GM12801 (cell line): Measurements from ENCODE around the gene DRC1.

Experiments used
- TF ChIP-seq, protein P1 (sequence below): IDR thresholded peaks from one replicate; pipeline ENCODE4 v1.5.1; 2011; ENCODE audit warnings: control low read depth; ENCODE audit not compliant: insufficient read length; ENCODE audit errors: extremely low read depth

The DRC1 gene

DNA sequence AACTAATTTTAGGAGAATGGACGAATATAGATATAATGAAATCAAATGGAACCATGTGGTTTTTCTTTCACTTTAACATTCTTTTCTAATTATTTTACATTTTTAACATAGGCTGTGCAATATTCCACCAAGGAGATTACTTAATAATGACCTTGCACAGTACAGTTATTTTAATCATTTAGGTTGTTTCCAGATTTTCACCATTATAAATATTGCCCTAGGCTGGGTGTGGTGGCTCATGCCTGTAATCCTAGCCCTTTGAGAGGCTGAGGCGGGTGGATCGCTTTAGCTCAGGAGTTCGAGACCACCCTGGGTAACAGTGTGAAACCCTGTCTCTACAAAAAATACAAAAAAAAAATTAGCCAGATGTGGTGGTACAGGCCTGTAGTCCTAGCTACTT is 14.5 kb upstream of the DRC1 start:
- TF ChIP-seq, protein P1, sequence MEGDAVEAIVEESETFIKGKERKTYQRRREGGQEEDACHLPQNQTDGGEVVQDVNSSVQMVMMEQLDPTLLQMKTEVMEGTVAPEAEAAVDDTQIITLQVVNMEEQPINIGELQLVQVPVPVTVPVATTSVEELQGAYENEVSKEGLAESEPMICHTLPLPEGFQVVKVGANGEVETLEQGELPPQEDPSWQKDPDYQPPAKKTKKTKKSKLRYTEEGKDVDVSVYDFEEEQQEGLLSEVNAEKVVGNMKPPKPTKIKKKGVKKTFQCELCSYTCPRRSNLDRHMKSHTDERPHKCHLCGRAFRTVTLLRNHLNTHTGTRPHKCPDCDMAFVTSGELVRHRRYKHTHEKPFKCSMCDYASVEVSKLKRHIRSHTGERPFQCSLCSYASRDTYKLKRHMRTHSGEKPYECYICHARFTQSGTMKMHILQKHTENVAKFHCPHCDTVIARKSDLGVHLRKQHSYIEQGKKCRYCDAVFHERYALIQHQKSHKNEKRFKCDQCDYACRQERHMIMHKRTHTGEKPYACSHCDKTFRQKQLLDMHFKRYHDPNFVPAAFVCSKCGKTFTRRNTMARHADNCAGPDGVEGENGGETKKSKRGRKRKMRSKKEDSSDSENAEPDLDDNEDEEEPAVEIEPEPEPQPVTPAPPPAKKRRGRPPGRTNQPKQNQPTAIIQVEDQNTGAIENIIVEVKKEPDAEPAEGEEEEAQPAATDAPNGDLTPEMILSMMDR: no peak

- TF ChIP-seq, protein P1: no peak
Measured at GRCh38 chr2:26394694-26395093, 7.0 kb upstream of the DRC1 start.

- TF ChIP-seq, protein P1: no peak
Measured at GRCh38 chr2:26395394-26395793, 6.3 kb upstream of the DRC1 start.

- TF ChIP-seq, protein P1: no peak
Measured at GRCh38 chr2:26396734-26397298, 4.9 kb upstream of the DRC1 start.

DNA sequence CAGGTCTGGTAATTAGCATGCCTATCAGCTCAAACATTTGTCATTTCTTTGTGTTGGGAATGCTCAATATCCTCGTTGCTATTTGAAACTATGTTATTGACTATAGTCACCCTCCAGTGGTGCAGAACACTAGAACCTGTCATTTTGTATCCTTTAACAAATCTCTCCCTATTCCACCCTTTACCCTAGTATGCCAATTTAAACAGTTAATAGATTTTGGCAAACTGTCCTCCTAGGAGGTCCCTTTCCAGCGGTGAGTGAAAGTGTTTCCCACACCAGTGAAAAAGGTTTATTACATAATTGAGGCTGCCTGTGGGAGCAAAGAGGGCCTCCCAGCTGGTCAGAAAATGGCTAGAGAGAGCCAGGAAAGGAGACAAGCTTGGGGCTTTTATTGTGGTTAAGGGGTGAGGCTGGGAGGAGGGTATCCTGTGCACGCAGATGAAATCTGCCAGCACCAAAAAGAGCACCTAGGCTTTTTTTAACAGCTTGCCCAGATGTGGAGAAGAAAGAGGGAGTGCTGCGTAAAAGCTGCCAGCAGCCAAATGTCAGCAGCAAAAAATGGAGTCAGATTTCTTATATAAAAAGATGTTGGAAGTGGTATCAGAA is 1.8 kb upstream of the DRC1 start:
- TF ChIP-seq, protein P1: no peak

DNA sequence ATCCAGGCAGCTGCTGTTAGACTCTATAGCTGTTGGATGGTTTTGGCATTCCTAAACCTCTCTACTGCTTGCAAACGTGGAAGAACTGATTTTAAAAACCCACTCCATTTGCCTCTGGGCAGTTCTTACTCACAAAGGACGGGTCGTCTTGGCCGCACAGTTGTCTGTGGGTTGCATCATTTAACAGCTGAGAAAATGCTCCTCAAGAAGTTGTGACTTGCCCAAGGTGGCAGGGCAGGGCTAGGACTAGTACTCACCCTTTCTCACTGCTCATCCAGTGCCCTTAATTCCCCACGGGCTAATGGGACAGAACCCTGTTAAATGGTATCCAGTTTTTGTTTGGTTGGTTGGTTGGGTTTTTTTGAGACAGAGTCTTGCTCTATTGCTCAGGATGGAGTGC is 997 bp upstream of the DRC1 start:
- TF ChIP-seq, protein P1: no peak

GRCh38 chr2:26407526-26407925 is 5.8 kb downstream of the DRC1 start:
- TF ChIP-seq, protein P1: no peak
